Measurements from ENCODE around the gene DPEP1. TPM values are rescaled to one million over a fixed set of nuclear protein-coding genes. Genes with fewer than 3 reads are reported as not detected.

DPEP1 gene
- total and polyA plus RNA-seq, 2 donors (not counting 1 experiment from before 2014, with no cell fraction given) = not detected

GRCh38 chr16:89598199-89598598 lies 15.2 kb upstream of the DPEP1 start:
- Histone ChIP-seq H2AFZ (ENCODE audit: insufficient read depth, low read depth, low read length, poor library complexity, severe bottlenecking) (no peak overlapping the region), H4K20me1 (ENCODE audit: control insufficient read depth, insufficient read depth, low read length, poor library complexity, severe bottlenecking) (no peaks in the 10 kb centered on the region), H3K9ac (ENCODE audit: low read length) (no peak overlapping the region), H3K27me3 (replicated peaks in 1 of 4; ENCODE audit: control extremely low read depth in 1 of 4, control insufficient read depth in 3 of 4, insufficient read depth in 4 of 4, low read length in 3 of 4) (peaks cover 0 to 14% (median 0%) of the 10 kb centered on the region in 4 experiments), H3K27ac (ENCODE audit: low read length in 2 of 2) (no peak overlapping the region), H3K4me3 (ENCODE audit: control extremely low read depth in 1 of 5, extremely low read depth in 1 of 5, insufficient read depth in 1 of 5, low read depth in 2 of 5, low read length in 4 of 5) (no peak overlapping the region), H3K4me2 (replicated peaks; ENCODE audit: low read depth, low read length, poor library complexity, severe bottlenecking) (no peak overlapping the region), H3K9me3 (ENCODE audit: control extremely low read depth in 1 of 3, control insufficient read depth in 2 of 3, insufficient read depth in 1 of 3, low read length in 2 of 3) (no peaks in the 10 kb centered on the region), H3K4me1 (ENCODE audit: control insufficient read depth in 2 of 2, insufficient read depth in 2 of 2, low read length in 2 of 2) (peaks cover 7 to 10% of the 10 kb centered on the region in 2 donors), H3K79me2 (ENCODE audit: control insufficient read depth, insufficient read depth, low read length) (no peaks in the 10 kb centered on the region), H3K36me3 (replicated peaks in 1 of 2; ENCODE audit: control extremely low read depth in 1 of 2, control insufficient read depth in 1 of 2, extremely low read depth in 1 of 2, insufficient read depth in 2 of 2, low read length in 1 of 2) (no peaks in the 10 kb centered on the region)
- intact Hi-C loops (cut with micrococcal nuclease) = no loop called here
- H3K27me3 Mint-ChIP-seq = peaks cover 4% of the 10 kb centered on the region
- POLR2A ChIA-PET = no interaction called here
- H3K9me3 Mint-ChIP-seq (ENCODE audit: insufficient read depth) = no peaks in the 10 kb centered on the region
- 100% methylated on average over 1 of the region's 14 CpGs for WGBS (ENCODE audit: insufficient coverage)
- peaks cover 7% of the 10 kb centered on the region for H3K4me1 Mint-ChIP-seq
- no peak overlapping the region for H3K4me3 Mint-ChIP-seq
- no peak for TF ChIP-seq CTCF (IDR thresholded peaks at IDR 0.05)
- no peak for TF ChIP-seq EZH2 (IDR thresholded peaks at IDR 0.05; ENCODE audit: borderline replicate concordance, insufficient read depth, low read depth, low read length, poor library complexity, severe bottlenecking)
- DNase-seq = no peak
- no peak overlapping the region for H3K27ac Mint-ChIP-seq
- ATAC-seq (ENCODE audit: low read depth) = no peak
- CTCF ChIA-PET = no interaction called here

- ChIA-PET CTCF (interaction anchor here (0.7 kb wide), 1 partner anchor 261 kb away, joined by 3 read pairs; no protein-coding TSS in a partner anchor), POLR2A (no interaction called here)
- H3K9me3 Mint-ChIP-seq (ENCODE audit: insufficient read depth) = no peaks in the 10 kb centered on the region
- TF ChIP-seq EZH2 (IDR thresholded peaks at IDR 0.05; ENCODE audit: borderline replicate concordance, insufficient read depth, low read depth, low read length, poor library complexity, severe bottlenecking) (no peak), CTCF (IDR thresholded peaks at IDR 0.05) (peak; percentile 14)
- H3K4me3 ChIP-seq (ENCODE audit: control extremely low read depth in 1 of 5, extremely low read depth in 1 of 5, insufficient read depth in 1 of 5, low read depth in 2 of 5, low read length in 4 of 5) = no peak overlapping the region
- no peak overlapping the region for H3K27ac ChIP-seq (ENCODE audit: low read length in 2 of 2)
- no peaks in the 10 kb centered on the region for H3K36me3 ChIP-seq (replicated peaks in 1 of 2; ENCODE audit: control extremely low read depth in 1 of 2, control insufficient read depth in 1 of 2, extremely low read depth in 1 of 2, insufficient read depth in 2 of 2, low read length in 1 of 2)
- no peak for DNase-seq
- H3K4me1 ChIP-seq (ENCODE audit: control insufficient read depth in 2 of 2, insufficient read depth in 2 of 2, low read length in 2 of 2) = peaks cover 7 to 10% of the 10 kb centered on the region in 2 donors
- no peaks in the 10 kb centered on the region for H4K20me1 ChIP-seq (ENCODE audit: control insufficient read depth, insufficient read depth, low read length, poor library complexity, severe bottlenecking)
- H3K27me3 Mint-ChIP-seq = peaks cover 4% of the 10 kb centered on the region
- H3K4me3 Mint-ChIP-seq = no peak overlapping the region
- intact Hi-C loops (cut with micrococcal nuclease) = no loop called here
- no peaks in the 10 kb centered on the region for H3K79me2 ChIP-seq (ENCODE audit: control insufficient read depth, insufficient read depth, low read length)
- H3K9ac ChIP-seq (ENCODE audit: low read length) = no peak overlapping the region
- peaks cover 7% of the 10 kb centered on the region for H3K4me1 Mint-ChIP-seq
- H3K9me3 ChIP-seq (ENCODE audit: control extremely low read depth in 1 of 3, control insufficient read depth in 2 of 3, insufficient read depth in 1 of 3, low read length in 2 of 3) = no peaks in the 10 kb centered on the region
- no peak overlapping the region for H2AFZ ChIP-seq (ENCODE audit: insufficient read depth, low read depth, low read length, poor library complexity, severe bottlenecking)
- no peak overlapping the region for H3K4me2 ChIP-seq (replicated peaks; ENCODE audit: low read depth, low read length, poor library complexity, severe bottlenecking)
- no peak for ATAC-seq (ENCODE audit: low read depth)
- peaks cover 0 to 14% (median 0%) of the 10 kb centered on the region in 4 experiments for H3K27me3 ChIP-seq (replicated peaks in 1 of 4; ENCODE audit: control extremely low read depth in 1 of 4, control insufficient read depth in 3 of 4, insufficient read depth in 4 of 4, low read length in 3 of 4)
- 37% methylated on average over 8 of the region's 8 CpGs for WGBS (ENCODE audit: insufficient coverage)
- H3K27ac Mint-ChIP-seq = no peak overlapping the region
Measured at GRCh38 chr16:89599451-89599858, 14.0 kb upstream of the DPEP1 start.
